NCI-H1048 (cell line): ENCODE measurements around the gene RUSF1.
"Not testable (repeated sequence)": the region's sequence is repeated elsewhere in the genome, so short reads cannot be mapped to it uniquely, and the experiment has no call there.

ENCODE experiments used
- DNase-seq: peaks from one replicate; lab custom pipeline; 2025; lab: John Stamatoyannopoulos, UW

Gene RUSF1

DNA sequence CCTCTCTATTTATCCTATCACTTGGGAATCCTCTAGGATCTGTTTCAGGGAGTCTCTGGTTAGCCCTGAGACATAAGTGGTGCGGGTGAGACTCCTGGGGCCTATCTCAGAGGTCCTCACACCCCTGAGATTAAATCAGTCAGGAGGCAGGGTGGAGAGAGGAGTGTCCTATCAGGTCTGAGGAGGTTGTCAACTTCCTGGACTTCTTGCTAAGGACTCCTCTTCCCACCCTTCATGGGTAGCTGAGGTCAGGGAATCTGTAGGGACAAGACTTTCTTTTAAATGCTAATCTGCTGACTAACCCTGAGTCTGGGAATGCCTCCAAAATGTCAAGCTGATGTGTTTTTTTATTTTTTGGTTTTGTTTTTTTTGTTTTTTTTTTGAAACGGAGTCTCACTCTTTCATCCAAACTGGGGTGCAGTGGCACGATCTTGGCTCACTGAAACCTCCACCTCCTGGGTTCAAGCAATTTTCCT, 55.5 kb downstream of the RUSF1 start:
- DNase-seq: no peak

DNA sequence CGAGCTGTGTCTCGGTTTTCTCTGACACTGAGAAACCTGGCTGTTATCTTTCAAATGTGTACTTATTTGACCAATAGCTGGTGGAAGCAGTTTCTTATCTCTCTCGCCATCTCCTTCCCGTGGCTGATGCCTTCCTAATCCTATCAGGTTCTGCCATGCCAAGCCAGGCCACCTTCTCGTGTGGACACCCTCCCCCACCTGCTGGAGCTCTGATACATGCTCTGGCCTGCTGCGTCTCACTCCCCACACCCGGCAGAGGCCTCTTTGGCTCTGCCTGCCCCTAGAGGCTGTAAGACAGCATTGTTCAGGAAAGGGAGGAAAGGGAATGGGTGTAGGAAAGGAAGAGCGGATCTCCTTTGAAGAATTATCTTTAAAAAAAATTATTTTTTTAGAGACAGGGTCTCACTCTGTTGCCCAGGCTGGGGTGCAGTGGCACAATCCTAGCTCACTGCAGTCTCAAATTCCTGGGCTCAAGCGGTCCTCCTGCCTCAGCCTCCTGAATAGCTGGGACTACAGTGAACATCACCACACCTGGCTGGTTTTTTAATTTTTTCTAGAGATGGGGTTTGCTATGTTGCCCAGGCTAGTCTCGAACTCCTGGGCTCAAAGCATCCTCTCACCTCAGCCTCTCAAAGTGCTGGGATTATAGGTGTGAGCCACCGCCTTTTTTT, 56.4 kb downstream of the RUSF1 start:
- DNase-seq: no peak

DNA sequence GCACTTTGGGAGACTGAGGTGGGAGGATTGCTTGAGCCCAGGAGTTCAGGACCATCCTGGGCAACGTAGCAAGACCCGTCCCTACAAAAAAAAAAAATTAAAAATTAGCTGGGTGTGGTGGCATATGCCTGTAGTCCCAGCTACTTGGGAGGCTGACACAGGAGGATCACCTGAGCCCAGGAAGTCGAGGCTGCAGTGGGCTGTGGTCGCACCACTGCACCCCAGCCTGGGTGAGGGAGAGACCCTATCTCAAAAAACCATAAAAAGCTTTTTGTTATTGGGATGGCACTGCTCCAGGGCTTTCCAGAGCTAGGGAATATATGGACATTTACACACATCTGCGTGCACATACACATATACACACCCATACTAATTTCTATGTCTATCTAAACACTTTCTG, 57.0 kb downstream of the RUSF1 start:
- DNase-seq: no peak

DNA sequence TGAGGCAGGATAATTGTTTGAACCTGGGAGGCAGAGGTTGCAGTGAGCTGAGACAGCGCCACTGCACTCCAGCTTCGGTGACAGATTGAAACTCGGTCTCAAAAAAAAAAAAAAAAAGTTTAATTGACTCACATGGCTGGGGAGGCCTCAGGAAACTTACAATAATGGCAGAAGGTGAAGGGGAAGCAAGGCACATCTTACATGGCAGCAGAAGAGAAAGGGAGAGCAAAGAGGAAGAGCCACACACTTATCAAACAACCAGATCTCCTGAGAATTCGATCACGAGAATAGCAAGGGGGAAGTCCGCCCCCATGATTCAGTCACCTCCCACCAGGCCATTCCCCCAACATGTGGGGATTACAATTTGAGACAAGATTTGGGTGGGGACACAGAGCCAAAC, 62.3 kb downstream of the RUSF1 start:
- not testable (repeated sequence) for DNase-seq

DNA sequence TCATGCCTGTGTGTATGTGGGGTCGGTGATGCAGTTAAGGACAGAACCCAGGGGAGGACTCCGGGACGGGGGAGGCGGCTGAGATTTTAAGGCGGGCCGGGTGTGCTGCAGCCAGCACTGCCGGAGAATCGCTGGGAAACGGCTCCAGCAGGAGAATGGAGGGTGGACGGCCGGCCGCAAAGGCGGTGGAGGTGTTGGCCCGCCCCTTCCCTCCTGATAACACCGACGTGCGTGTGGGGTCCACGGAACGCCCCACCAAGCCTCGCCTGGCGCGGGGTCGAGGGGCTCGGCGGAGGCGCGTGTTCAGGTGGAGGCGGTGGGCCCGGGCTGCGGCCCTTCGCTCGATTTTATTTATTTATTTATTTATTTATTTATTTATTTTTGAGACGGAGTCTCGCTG, 66.2 kb downstream of the RUSF1 start:
- no peak for DNase-seq

DNA sequence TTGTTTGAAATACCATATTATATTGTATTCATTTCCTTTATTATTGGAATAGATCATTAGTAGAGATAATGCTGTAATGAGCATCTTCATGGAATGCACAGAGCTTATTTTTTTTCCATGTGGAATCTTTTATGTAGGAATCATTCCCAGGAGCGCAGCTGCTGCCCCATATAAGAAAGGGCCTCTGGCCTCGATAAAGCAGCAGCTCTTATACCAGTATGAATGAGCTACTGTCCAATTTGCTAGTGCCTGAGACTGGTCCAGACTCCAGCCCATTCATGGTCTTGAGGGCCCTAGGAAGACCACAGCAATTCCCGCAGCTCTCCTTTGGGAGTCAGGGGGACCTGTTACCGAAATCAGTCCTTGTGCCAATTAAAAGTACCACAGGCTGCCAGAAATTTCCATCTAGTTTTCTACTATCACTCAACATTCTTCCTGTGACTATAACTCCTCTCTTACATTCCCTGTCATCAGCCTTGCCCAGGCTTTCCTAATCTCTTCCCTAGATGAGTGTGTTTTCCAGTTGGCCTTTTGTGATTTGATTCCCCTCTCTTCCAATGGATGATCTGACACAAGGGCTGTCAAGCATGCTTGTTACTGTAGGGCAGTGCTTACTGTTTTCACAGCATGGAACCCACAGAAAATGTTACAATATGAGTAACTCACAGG, 67.5 kb downstream of the RUSF1 start:
- DNase-seq: no peak

DNA sequence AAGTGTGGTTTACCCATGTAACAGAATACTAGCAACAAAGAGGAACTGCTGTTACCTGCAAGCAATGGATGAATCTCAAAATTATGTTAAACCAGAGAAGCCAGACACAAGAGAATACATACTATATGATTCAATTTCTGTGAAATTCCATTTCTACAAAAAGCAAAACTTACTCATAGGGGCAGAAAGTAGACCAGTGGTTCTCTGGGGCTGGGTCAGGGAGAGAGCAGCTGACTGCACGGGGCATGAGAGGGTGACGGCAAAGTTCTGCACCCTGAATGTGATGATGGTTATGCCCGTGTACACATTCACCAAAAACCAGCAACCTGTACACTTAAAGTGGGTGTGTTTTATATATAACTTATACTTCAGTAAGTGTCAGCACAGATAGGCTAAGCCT, 68.7 kb downstream of the RUSF1 start:
- no peak for DNase-seq
